Measurements from ENCODE around the gene BCAS1.

BCAS1 gene

DNA sequence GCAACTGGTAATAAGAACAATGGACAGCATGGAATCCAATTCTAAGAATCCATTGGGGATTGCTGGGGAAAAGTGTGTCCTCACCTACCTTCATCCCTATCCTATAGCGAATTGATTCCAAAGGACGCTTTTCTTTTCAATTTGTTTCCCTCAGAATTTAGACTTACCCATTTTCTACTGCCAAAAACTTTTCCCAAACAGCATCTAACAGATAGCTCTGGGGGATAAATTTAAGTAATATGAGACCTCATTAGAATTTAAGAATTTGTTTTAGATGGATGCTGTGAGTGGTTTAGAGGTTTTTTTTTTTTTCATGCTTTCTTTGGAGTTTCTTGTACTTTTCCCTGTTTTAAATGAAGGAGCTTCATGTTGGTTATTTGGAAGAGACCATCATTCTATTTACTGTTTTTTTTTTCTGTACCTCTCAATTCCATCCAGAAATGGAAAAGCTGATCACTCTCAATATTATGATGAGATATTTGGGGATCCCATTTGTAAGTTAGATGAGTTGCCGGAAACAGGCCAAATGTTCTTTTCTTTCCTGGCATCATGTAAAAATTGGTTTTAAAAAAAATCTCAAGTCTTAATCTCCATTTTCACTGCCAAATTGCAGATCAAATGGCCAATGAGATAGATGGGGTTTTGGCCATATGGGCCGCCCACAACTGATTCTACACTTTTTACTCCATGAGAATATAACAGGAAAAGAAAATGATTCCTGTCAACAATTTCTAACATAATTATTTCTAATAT lies 105.7 kb downstream of the BCAS1 start:
- H3K4me3 ChIP-seq (replicated peaks; ENCODE audit: low read depth, low read length): no peak overlapping the region
- TF ChIP-seq, protein P1, sequence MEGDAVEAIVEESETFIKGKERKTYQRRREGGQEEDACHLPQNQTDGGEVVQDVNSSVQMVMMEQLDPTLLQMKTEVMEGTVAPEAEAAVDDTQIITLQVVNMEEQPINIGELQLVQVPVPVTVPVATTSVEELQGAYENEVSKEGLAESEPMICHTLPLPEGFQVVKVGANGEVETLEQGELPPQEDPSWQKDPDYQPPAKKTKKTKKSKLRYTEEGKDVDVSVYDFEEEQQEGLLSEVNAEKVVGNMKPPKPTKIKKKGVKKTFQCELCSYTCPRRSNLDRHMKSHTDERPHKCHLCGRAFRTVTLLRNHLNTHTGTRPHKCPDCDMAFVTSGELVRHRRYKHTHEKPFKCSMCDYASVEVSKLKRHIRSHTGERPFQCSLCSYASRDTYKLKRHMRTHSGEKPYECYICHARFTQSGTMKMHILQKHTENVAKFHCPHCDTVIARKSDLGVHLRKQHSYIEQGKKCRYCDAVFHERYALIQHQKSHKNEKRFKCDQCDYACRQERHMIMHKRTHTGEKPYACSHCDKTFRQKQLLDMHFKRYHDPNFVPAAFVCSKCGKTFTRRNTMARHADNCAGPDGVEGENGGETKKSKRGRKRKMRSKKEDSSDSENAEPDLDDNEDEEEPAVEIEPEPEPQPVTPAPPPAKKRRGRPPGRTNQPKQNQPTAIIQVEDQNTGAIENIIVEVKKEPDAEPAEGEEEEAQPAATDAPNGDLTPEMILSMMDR (IDR thresholded peaks at IDR 0.05; ENCODE audit: low read depth, low read length, missing control alignments): no peak
- no peak for DNase-seq (ENCODE audit: extremely low read depth, low read depth)

DNA sequence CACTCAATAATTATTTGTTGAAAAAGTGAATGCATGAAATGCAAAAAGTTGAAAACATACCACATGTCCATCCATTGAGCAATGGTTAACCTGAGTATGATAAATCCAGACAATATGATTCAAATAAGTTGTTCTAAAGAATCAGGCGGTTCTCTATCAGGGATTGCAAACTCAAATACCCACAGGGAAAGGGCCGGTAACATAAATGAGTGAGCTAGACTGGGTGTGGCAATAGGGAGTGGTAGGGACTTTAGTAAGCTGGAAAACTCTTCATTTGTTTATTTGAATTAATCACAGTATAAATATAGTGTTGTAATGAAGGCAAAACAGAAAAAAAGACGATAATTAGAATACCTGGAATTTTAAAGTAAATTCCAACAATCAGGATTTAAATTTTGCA lies 106.3 kb downstream of the BCAS1 start:
- no peak for DNase-seq (ENCODE audit: extremely low read depth, low read depth)

DNA sequence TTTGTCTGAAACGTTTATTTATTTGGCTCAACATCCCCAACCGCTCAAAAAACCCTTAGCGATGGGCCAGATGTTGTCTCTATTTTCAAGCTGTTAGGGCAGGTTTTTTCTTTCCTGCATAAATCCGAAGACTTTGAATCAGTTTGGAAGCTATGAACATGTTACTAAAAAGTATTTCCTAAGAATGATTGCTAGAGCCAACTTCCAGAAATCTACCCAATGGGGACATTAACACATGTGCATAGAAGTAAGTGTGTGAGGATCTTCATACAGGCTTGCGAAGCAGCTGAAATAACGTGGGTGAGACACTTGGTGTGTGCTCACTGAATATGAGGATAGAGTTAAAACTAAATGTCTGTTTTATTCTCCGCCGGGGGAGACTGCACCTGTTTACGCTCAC lies 106.8 kb downstream of the BCAS1 start:
- no peak overlapping the region for H3K4me3 ChIP-seq (replicated peaks; ENCODE audit: low read depth, low read length)
- TF ChIP-seq, protein P1 (IDR thresholded peaks at IDR 0.05; ENCODE audit: low read depth, low read length, missing control alignments): no peak
- no peak for DNase-seq (ENCODE audit: extremely low read depth, low read depth)

More for the DNA sequence above, 106.3 kb downstream of the BCAS1 start:
- no peak overlapping the region for H3K4me3 ChIP-seq (replicated peaks; ENCODE audit: low read depth, low read length)
- TF ChIP-seq, protein P1 (IDR thresholded peaks at IDR 0.05; ENCODE audit: low read depth, low read length, missing control alignments): no peak

DNA sequence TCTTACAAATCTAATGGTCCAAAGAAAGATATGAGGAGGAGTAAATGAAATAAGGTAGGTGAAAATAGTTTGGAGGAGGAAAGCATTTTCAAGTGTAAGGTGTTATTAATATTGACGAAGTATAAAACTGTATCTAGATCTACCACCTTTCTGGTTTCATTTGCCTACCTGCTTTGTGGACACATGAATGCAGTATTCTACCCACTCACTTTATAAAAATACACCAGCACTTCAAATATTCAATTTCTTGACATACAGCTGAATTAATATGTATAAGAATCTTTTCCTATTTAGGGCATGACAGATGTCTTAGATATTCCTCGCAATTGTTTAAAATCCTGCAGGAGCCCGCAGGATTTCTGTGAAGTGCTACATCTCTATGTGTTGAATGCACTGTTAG lies 108.0 kb downstream of the BCAS1 start:
- TF ChIP-seq, protein P1 (IDR thresholded peaks at IDR 0.05; ENCODE audit: low read depth, low read length, missing control alignments): no peak
- no peak for DNase-seq (ENCODE audit: extremely low read depth, low read depth)
- H3K4me3 ChIP-seq (replicated peaks; ENCODE audit: low read depth, low read length): no peak overlapping the region

DNA sequence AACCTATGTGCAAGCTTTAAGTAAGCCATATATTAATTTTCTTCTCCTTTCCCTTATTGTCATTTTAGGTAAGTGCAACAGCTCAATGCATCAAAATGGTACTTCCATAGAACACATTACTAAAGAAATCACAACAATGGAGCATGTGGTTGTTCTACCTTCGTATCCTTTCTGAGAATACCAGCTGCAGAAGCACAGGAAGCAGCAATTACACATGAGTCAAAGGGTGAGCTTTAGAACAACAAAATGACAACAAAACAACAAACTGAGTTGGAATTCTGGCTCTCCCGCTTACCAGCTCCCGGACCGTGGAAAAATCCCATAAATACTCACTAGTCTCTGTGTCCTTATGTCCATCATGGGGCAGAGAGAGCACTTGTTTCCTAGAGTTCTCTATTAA lies 108.9 kb downstream of the BCAS1 start:
- no peak overlapping the region for H3K4me3 ChIP-seq (replicated peaks; ENCODE audit: low read depth, low read length)
- DNase-seq (ENCODE audit: extremely low read depth, low read depth): no peak
- TF ChIP-seq, protein P1 (IDR thresholded peaks at IDR 0.05; ENCODE audit: low read depth, low read length, missing control alignments): no peak

DNA sequence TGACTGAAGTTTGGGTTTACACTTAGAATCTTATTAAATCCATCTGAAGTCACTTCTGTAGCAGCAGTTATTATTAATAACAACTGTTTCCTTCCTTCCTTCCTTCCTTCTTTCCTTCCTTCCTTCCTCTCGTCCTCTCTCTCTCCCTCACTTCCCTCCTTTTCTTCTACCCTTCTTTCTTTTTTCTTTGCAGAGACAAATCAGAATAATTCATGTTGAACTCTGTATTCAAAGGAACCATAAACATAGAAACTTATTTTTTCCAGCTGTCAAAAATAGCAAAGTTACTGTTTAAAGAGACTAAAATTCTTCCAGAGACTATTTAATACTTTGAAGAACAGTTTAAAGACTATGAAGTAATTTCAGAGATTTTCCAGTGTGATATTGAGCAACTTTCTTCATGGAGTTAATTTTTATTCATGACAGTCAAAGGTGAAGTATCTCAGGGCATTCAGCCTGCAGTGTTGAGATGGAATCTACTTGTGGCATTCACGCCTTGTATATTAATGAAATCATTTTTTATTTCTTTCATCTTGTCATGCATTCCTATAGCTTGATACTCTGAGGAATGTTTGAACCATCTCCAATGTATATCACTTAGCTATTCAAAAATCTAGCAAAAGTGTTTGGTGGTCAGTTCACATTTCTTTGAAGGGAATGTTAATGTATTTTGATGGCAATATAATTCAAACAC lies 109.7 kb downstream of the BCAS1 start:
- TF ChIP-seq, protein P1 (IDR thresholded peaks at IDR 0.05; ENCODE audit: low read depth, low read length, missing control alignments): no peak
- no peak overlapping the region for H3K4me3 ChIP-seq (replicated peaks; ENCODE audit: low read depth, low read length)
- DNase-seq (ENCODE audit: extremely low read depth, low read depth): no peak

All from HFF-Myc (cell line).